ENCODE data around the gene RNU1-2.

- TF ChIP-seq CTCF (IDR thresholded peaks at IDR 0.05; ENCODE audit: low read length) (no peak), EZH2 (optimal IDR thresholded peaks at IDR 0.05; ENCODE audit: low read depth, low read length) (no peak), EZH2phosphoT487 (IDR thresholded peaks at IDR 0.05; ENCODE audit: low read length) (no peak)
Observed at GRCh38 chr1:16926491-16927073, 30.8 kb downstream of the RNU1-2 start.
